Progenitor cell of endocrine pancreas (in vitro differentiated cells): ENCODE measurements around the gene SYNJ1. TPM values are rescaled to one million over a fixed set of nuclear protein-coding genes. Genes with fewer than 3 reads are reported as not detected.

Source experiments
- DNase-seq: peaks from one replicate; pipeline ENCODE4 v3.0.0; 2021; ENCODE audit warnings: low spot score; ENCODE audit not compliant: unreplicated experiment
- H3K27ac Mint-ChIP-seq: 2 replicates; pipeline ENCODE4 v1.8.0; 2021; ENCODE audit warnings: mild to moderate bottlenecking, moderate library complexity, mixed read lengths
- H3K27me3 Mint-ChIP-seq: 2 replicates; pipeline ENCODE4 v1.8.0; 2021; ENCODE audit warnings: mixed read lengths
- H3K36me3 Mint-ChIP-seq: 2 replicates; pipeline ENCODE4 v1.8.0; 2022; ENCODE audit warnings: mixed read lengths; ENCODE audit not compliant: insufficient read depth
- H3K4me1 Mint-ChIP-seq: 2 replicates; pipeline ENCODE4 v1.8.0; 2021; ENCODE audit warnings: low read depth, mixed read lengths
- H3K4me3 Mint-ChIP-seq: 2 replicates; pipeline ENCODE4 v1.8.0; 2021; ENCODE audit warnings: low read depth, mild to moderate bottlenecking, moderate library complexity, mixed read lengths
- H3K9me3 Mint-ChIP-seq: 2 replicates; pipeline ENCODE4 v1.8.0; 2021; ENCODE audit warnings: low read depth, mixed read lengths
- CTCF ChIP-seq: fragments of 200-600 bp; sonication (generic); IDR thresholded peaks from one replicate; pipeline ENCODE4 v1.5.0; 2021; ENCODE audit warnings: antibody characterized with exemption, mild to moderate bottlenecking; ENCODE audit not compliant: unreplicated experiment
- total RNA-seq: library from RNA; stranded (reverse); gene quantifications from 2 replicates; pipeline ENCODE4 v1.2.1, GENCODE V29; 2021

Gene SYNJ1
- total RNA-seq, 1 donor from 2014 or later = 10.1 TPM

GRCh38 chr21:32713726-32714125, 14.1 kb downstream of the SYNJ1 start:
- Mint-ChIP-seq H3K27ac (no peak overlapping the region), H3K4me3 (no peak overlapping the region), H3K36me3 (peaks cover 3% of the 10 kb centered on the region), H3K9me3 (no peaks in the 10 kb centered on the region), H3K4me1 (no peaks in the 10 kb centered on the region), H3K27me3 (no peaks in the 10 kb centered on the region)
- DNase-seq = no peak
- TF ChIP-seq CTCF = no peak

GRCh38 chr21:32712641-32713040, 15.2 kb downstream of the SYNJ1 start:
- Mint-ChIP-seq H3K4me1 (no peaks in the 10 kb centered on the region), H3K27ac (no peak overlapping the region), H3K9me3 (no peaks in the 10 kb centered on the region), H3K4me3 (no peak overlapping the region), H3K36me3 (peaks cover 3% of the 10 kb centered on the region), H3K27me3 (no peaks in the 10 kb centered on the region)
- TF ChIP-seq CTCF = no peak
- DNase-seq = no peak

GRCh38 chr21:32712043-32712442, 15.8 kb downstream of the SYNJ1 start:
- Mint-ChIP-seq H3K36me3 (peaks cover 3% of the 10 kb centered on the region), H3K9me3 (no peaks in the 10 kb centered on the region), H3K27me3 (no peaks in the 10 kb centered on the region), H3K4me3 (no peak overlapping the region), H3K4me1 (no peaks in the 10 kb centered on the region), H3K27ac (no peak overlapping the region)
- TF ChIP-seq CTCF = no peak
- no peak for DNase-seq

- Mint-ChIP-seq H3K9me3 (no peaks in the 10 kb centered on the region), H3K4me1 (no peaks in the 10 kb centered on the region), H3K4me3 (no peak overlapping the region), H3K36me3 (no peaks in the 10 kb centered on the region), H3K27me3 (no peaks in the 10 kb centered on the region), H3K27ac (no peak overlapping the region)
- TF ChIP-seq CTCF = no peak
- DNase-seq = no peak
Observed at GRCh38 chr21:32710987-32711386, 16.8 kb downstream of the SYNJ1 start.

- DNase-seq = no peak
- Mint-ChIP-seq H3K27me3 (no peaks in the 10 kb centered on the region), H3K4me1 (no peaks in the 10 kb centered on the region), H3K4me3 (no peak overlapping the region), H3K36me3 (no peaks in the 10 kb centered on the region), H3K9me3 (no peaks in the 10 kb centered on the region), H3K27ac (no peak overlapping the region)
- no peak for TF ChIP-seq CTCF
Observed at GRCh38 chr21:32710069-32710784, 17.6 kb downstream of the SYNJ1 start.
